ENCODE results near the gene PALLD.

Gene PALLD

GRCh38 chr4:168600796-168601583 lies 104.1 kb downstream of the PALLD start:
- no peak for DNase-seq

- DNase-seq = no peak
These were observed 105.0 kb downstream of the PALLD start for GRCh38 chr4:168601899-168602298.

- DNase-seq = no peak
These were observed 107.9 kb downstream of the PALLD start for GRCh38 chr4:168604496-168605373.

- DNase-seq = no peak
These were observed 108.6 kb downstream of the PALLD start for GRCh38 chr4:168605411-168605810.

- DNase-seq = no peak
These were observed 110.4 kb downstream of the PALLD start for GRCh38 chr4:168607215-168607614.

DNA sequence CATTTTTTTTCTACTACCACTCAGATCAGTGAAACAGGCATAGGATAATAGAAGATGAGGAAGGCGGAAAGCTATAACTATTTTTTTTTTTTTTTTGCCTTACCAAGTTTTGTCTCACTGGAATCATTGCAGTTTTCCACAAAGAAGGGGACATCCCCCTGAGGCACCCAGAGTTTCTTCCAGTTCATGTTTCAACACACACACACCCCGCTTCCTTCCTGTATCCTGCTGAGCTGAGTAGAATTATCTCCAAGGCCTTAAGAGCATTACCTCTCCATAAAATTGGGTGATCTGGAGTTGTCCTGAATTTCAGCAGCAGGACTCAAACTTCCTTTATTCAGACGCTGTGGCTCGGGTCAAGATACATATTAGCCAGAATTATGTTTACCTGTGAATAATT lies 111.9 kb downstream of the PALLD start:
- no peak for DNase-seq

DNA sequence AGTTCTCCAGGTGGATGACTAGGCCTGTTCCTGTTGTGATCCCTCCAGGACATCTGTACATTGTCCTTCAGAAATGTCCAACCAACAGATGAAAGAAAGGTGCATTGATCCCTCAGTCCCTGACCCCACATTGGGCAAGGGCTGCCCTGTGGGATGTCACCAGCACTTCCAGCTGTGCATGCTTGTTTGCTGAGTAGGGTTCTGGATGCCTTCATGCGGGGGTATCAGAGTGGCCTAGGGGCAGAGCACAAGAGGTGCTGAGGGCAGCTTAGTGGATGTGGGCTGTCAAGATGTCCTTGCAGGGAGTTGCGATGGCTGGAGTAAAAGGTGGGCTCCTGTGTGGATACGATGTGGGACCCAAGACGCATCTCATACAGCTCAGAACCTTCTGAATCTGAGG lies 112.5 kb downstream of the PALLD start:
- DNase-seq = no peak

DNA sequence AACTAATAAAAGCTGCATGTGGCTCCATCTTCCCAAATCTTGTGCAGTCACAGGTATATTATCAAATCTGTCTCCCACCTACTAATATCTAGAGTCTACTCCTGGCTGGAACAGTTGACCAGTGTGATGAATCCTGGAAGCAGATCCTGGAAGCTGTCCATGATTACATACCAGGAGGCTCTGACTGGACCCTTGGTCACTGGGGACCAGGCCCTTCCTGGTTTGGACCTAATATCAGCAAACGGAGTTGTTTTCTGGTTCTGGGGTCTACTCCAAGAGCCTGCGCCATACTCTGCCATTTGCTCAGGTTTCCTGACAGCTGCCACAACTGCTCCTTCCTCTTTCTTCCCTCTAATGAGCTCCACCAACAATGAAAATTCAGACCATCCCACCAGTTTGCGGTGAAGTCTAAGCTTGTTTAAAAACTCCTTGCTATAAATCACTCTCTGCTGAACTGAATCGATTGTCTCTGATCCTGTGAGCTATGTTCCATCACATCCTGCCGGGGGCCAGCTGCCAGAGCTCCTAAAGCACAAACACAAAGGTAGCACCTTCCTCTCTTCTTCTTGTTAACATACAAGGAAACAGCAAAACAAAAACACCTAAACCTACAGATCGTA lies 114.2 kb downstream of the PALLD start:
- no peak for DNase-seq

DNA sequence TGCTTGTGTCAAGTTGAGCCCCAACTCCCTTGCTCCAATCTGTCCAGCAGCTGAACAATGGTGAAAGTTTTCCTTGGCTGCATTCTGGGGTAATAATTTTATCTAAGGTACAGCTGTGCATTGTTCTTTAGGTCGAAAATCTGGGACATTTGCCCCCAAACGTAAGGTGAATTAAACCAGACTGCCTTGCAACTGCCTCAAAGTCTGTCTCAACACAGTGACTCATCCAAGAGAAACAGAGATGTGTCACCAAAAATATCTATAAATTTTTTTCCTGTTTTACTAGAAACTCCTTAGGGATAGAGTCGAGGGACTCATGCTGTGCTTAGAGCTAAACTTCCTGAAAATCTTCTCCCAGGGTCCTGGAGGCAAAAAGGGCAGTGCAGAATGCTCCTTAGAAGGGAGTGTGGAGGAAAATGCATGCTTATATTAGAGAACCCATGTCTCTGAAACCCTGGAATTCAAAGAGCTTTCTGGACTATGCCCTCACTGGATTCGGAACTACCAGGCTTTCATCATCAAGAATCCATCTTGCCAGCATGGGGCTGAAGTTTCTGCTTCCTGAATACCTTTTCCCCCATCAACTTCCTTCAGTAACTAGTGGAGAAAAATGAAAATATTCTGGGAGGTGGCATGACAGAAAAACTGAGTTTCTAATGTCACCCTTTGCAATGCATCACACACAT lies 115.7 kb downstream of the PALLD start:
- DNase-seq = no peak

- DNase-seq = no peak
These were observed 117.0 kb downstream of the PALLD start for GRCh38 chr4:168613869-168614268.

DNA sequence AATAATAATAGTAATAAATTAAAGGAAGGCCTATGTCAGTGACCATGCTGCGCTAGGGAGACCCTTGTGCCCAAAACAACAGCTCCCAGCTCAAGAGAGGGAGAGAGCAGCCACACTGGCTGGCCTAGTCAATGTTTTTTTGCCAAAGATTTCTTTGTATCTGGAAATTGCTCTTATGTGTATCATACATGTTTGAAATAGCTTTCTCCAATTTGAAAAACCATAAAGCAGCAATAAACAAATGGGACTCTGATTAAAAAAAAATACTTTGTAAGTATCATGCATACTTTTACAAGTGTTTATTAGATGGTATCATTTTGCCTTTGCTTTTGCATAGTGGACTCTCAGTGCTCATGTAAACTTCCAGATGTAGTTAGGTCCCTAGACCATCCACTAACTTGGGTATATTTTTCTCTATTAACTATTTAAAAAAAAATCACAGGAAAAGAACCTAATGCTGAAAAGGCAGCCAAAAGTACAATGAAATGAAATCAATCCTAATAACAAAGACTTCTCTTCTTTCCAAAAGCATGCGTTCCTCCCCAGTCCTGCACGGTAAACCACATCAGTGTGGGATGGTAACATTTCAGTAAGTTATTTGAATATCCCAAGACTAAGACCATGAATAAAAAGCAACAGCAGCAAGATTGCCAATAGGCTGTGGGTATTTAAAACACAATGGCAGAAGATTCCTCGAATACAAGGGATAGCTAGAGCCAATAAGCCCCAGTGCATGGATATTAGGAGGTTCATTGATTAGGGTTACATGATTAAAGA lies 117.6 kb downstream of the PALLD start:
- DNase-seq = no peak

DNA sequence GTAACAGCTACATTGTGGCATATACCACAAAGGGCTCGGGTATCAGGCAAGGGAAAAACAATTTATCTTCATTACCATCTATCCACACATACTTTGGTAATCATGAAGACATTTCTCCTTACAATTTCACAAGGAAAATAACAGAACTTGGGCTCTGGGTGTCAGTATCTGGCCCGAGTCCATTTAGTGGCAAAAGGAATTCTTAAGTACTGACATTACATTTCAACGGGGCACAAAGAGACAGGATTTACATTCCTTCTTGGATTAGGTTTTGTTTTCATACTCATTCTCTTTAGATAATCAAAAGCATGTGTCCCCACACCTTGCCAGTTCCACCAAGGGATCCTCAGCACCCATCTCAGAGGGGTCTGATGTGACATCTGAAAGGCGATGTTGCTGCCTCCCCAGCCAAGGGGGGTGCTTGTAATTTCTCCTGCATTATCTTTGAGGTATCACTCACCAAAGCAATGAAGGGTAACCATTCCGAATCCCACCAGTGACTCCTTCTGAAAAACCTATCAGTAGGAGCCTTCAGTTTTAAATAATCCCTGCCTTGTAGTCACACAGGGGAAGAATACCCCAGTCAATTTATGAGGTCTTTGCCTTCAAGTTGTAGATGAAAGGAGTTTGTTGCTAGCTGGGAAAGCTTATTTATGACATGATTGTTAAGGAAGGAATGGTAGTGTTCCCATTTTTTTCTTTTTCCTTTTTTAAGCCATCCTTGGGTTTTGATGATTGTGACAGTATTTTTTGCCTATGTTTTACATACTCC lies 118.6 kb downstream of the PALLD start:
- DNase-seq = no peak

DNA sequence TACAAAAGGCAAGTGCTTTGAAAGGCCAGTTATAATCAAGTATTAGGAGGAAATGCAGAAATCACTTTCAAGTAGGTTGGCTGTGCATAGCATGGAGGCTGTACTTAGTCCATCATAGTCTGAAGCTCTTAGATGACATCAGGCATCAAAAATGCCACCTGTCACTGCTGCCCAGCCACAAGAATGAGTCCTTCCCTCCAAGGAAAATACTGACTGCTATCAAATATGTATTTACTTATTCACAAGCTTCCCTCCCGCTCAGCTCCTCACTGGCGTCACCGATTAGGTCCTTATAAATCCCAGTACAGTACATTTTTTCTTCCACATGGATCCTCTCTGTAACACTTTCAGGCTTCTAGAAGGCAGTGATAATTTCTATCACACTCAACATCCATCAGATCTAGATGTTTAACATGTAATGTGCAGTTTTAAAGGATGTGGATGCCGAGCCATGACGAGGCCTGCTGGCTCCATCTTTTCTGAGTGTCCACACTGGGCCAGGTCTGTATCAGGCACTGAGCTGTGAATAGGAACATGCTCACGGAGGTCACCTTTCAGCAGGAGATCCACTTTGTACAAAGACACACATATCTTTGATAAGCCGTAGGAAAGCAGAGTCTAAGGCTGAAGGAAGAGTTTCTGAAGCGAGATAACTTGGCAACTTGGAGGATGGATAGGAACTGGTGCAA lies 121.9 kb downstream of the PALLD start:
- no peak for DNase-seq

DNA sequence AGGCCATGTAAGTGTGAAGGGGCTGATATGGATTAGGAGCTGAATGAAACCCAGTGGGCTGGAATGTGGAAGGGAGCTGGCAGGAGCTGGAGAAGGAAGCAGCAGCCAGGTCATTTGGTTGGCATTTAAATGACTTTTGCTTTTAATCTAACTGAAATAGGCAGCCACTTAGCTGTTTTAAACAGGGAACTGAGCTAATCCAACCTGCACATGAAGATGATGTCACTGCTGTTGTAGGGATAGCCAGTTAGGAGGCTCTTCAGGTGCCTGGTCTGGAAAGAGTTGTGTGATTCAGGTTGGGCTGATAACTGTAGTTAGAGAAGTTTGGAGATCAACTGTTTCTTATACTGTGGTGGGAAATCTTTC lies 122.4 kb downstream of the PALLD start:
- DNase-seq = no peak

DNA sequence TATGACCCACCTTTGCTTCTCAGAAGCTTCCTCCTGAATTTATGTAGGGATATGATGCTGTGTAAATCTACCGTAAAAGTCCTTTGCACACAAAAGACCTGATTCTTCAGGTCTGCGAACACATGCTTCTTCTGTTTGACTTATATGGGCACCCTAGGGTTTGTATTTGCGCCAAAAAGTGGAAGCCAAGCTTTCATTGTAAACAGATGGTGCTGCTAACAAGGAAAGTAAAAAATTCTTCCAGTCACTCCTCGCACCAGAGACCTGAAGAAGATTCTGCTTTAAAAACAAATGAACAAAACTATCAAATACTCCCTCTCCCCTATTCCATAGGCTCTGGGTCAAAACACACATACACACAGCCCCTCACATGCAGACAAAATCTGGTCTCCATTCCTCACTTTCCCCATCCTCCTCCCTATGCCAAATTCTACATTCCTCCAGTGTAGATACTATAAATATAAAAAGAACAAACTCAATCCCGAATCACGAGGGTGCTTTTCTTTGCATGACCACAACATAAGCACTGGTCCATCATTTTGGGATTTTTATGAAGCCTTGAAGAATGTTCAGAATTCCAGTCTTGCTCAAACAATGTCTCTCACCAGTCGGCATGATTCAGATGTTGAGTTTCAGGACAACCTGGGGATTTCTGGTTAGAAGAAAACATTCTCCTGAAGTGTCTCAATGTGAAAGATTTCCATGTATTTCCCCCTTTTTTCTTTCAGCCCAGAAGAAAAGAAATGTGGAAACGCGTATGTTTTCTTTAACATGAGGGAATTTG lies 125.1 kb downstream of the PALLD start:
- DNase-seq = no peak

- no peak for DNase-seq
These were observed 125.7 kb downstream of the PALLD start for GRCh38 chr4:168622600-168622999.

DNA sequence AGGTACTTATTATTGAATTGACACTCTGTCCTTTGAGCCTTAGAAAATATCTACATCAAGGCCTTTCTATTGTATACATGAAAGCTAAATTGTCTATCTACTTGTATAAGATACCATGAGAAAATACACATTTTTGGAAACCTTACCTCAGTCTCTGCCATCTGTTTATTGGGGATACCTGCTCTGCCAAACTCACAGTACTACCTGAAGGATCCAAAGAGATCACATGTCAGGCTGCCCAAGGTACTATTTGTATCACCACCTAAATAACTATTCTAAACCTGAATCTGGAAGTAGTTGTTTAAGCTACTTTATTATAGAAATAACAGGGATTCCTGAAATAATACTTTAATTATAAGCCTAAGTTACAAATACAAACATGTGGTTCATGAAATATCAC lies 126.2 kb downstream of the PALLD start:
- DNase-seq = no peak

- DNase-seq = no peak
These were observed 126.6 kb downstream of the PALLD start for GRCh38 chr4:168623484-168623883.

DNA sequence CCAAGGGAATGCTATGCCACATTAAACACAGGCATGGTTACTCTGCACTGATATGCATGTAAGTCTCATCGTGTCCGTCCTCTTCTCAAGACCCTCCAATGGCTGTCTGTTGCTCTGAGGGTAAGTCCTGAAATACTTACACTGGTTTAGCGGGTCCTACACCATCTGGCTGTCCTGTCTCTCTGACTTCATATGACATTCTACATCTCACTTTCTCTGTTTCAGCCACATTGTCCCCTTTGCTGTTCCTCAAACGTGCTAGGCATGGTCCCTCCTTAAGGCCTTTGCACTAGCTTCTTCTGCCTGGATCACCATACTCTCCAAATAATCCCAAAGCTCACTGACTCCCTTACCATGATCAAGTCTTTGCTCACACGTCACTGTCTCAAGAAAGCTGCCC lies 131.4 kb downstream of the PALLD start:
- DNase-seq = no peak

- no peak for DNase-seq
These were observed 132.7 kb downstream of the PALLD start for GRCh38 chr4:168629566-168629965.
